Neuronal stem cell (in vitro differentiated cells): Measurements from ENCODE around the gene YWHAH.

Experiments used
- DNase-seq: peaks from one replicate; pipeline ENCODE4 v3.0.0-alpha.2; 2013; ENCODE audit warnings: low spot score
- H2AFZ ChIP-seq: one replicate; pipeline ENCODE4 v1.6.1; 2013; ENCODE audit warnings: mild to moderate bottlenecking, low read length, inconsistent platforms
- H2AK5ac ChIP-seq: 2 replicates; pipeline ENCODE4 v1.6.1; 2013; ENCODE audit warnings: low read depth, mild to moderate bottlenecking, inconsistent platforms, low read length, moderate library complexity, mixed read lengths
- H2BK120ac ChIP-seq: 2 replicates; pipeline ENCODE4 v1.6.1; 2013; ENCODE audit warnings: low read depth, mild to moderate bottlenecking, inconsistent platforms, low read length, moderate library complexity, mixed read lengths
- H2BK12ac ChIP-seq: one replicate; pipeline ENCODE4 v1.6.1; 2013; ENCODE audit warnings: low read length, inconsistent platforms
- H2BK15ac ChIP-seq: 2 replicates; pipeline ENCODE4 v1.6.1; 2013; ENCODE audit warnings: mild to moderate bottlenecking, low read length, inconsistent platforms, mixed read lengths
- H2BK5ac ChIP-seq: one replicate; pipeline ENCODE4 v1.6.1; 2013; ENCODE audit warnings: inconsistent platforms, mild to moderate bottlenecking, low read length, moderate library complexity
- H3K14ac ChIP-seq: one replicate; pipeline ENCODE4 v1.6.1; 2013; ENCODE audit warnings: low read length, inconsistent platforms
- H3K18ac ChIP-seq: 2 replicates; pipeline ENCODE4 v1.6.1; 2013; ENCODE audit warnings: low read length, inconsistent platforms
- H3K23ac ChIP-seq: 2 replicates; pipeline ENCODE4 v1.6.1; 2013; ENCODE audit warnings: low read depth, mild to moderate bottlenecking, mixed read lengths, low read length, inconsistent platforms; ENCODE audit not compliant: poor library complexity
- H3K27ac ChIP-seq: replicated peaks from 3 replicates; pipeline ENCODE4 v1.5.1; 2013; ENCODE audit warnings: low read length, inconsistent platforms
- H3K27me3 ChIP-seq, 3 experiments: 2 replicates each; pipeline ENCODE4 v1.6.1; 2013; ENCODE audit warnings: low read length in 3 of 3, mild to moderate bottlenecking in 2 of 3, inconsistent platforms in 1 of 3, low read depth in 1 of 3, mixed read lengths in 1 of 3, moderate library complexity in 1 of 3; ENCODE audit not compliant: control insufficient read depth in 3 of 3, insufficient read depth in 3 of 3
- H3K36me3 ChIP-seq, 2 donors: replicated peaks in 1 of 2; 2 replicates each; pipeline ENCODE4 v1.6.1; 2013; ENCODE audit warnings: low read length in 2 of 2; ENCODE audit not compliant: control insufficient read depth in 2 of 2, insufficient read depth in 2 of 2
- H3K4ac ChIP-seq: 2 replicates; pipeline ENCODE4 v1.6.1; 2013; ENCODE audit warnings: inconsistent platforms, mild to moderate bottlenecking, low read length, moderate library complexity
- H3K4me1 ChIP-seq, 2 donors: 1 replicate in 1 of 2; 2 replicates in 1 of 2; pipeline ENCODE4 v1.6.1; 2013; ENCODE audit warnings: low read length in 2 of 2, low read depth in 1 of 2; ENCODE audit not compliant: control insufficient read depth in 2 of 2, insufficient read depth in 1 of 2
- H3K4me2 ChIP-seq: one replicate; pipeline ENCODE4 v1.6.1; 2013; ENCODE audit warnings: mild to moderate bottlenecking, low read length, inconsistent platforms; ENCODE audit not compliant: insufficient read depth, poor library complexity, severe bottlenecking
- H3K4me3 ChIP-seq, 2 donors: 2 replicates each; pipeline ENCODE4 v1.5.1; 2013; ENCODE audit warnings: low read length in 2 of 2, mild to moderate bottlenecking in 2 of 2, inconsistent platforms in 1 of 2, moderate library complexity in 1 of 2
- H3K79me1 ChIP-seq: one replicate; pipeline ENCODE4 v1.6.1; 2013; ENCODE audit warnings: low read depth, mild to moderate bottlenecking, inconsistent platforms, low read length, moderate library complexity
- H3K9ac ChIP-seq: one replicate; pipeline ENCODE4 v1.6.1; 2013; ENCODE audit warnings: mild to moderate bottlenecking, low read depth, low read length, inconsistent platforms; ENCODE audit not compliant: poor library complexity
- H3K9me3 ChIP-seq, 2 donors: replicated peaks in 1 of 2; 2 replicates each; pipeline versions ENCODE3 to v1.6.1; 2013; ENCODE audit warnings: low read length in 2 of 2, mild to moderate bottlenecking in 2 of 2, inconsistent platforms in 1 of 2, low read depth in 1 of 2, mixed read lengths in 1 of 2, moderate library complexity in 1 of 2; ENCODE audit not compliant: control insufficient read depth in 2 of 2, insufficient read depth in 1 of 2
- H4K8ac ChIP-seq: one replicate; pipeline ENCODE4 v1.6.1; 2013; ENCODE audit warnings: low read depth, mild to moderate bottlenecking, inconsistent platforms, low read length, moderate library complexity
- H4K91ac ChIP-seq: one replicate; pipeline ENCODE4 v1.6.1; 2013; ENCODE audit warnings: low read length, low read depth, mild to moderate bottlenecking, inconsistent platforms; ENCODE audit not compliant: poor library complexity
- WGBS, 2 donors: extraction: QIAGEN DNeasy Blood & Tissue Kit; methylation state at CpG; one replicate each; pipeline ENCODE4 v1.1.7; 2013; ENCODE audit warnings: missing lambda C conversion rate in 2 of 2, mixed read lengths in 1 of 2; ENCODE audit not compliant: insufficient read length in 2 of 2, insufficient replicate concordance in 1 of 2; ENCODE audit errors: extremely low coverage in 2 of 2; 5-methylcytosine and 5-hydroxymethylcytosine counted together

Gene YWHAH

DNA sequence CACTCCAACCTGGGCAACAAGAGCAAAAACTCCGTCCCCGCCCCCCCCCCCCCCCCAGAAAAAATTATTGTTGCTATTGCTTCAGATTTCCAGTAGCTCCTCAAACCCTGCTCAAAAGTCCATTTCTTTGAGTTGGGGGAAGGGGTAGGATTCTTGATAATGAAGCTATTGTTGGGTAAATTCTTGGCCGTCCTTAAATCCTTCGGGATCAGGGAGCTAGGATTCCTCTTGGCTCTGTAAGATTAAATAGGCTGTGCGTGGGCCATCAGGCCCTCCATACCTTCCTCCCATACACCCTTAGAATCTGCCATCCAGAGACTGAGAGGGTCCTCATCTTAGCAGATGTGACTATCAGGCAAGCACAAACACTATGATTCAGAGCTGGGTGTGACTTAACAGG lies 16.4 kb downstream of the YWHAH start:
- no peak overlapping the region for H4K8ac ChIP-seq
- H2AK5ac ChIP-seq: no peak overlapping the region
- H3K23ac ChIP-seq: no peak overlapping the region
- H2AFZ ChIP-seq: no peak overlapping the region
- no peak overlapping the region for H2BK120ac ChIP-seq
- H2BK15ac ChIP-seq: no peak overlapping the region
- peaks cover 5% of the 10 kb centered on the region for H3K79me1 ChIP-seq
- H3K27ac ChIP-seq: no peak overlapping the region
- no peak overlapping the region for H3K4me3 ChIP-seq
- H3K4ac ChIP-seq: no peak overlapping the region
- H4K91ac ChIP-seq: no peak overlapping the region
- H3K9ac ChIP-seq: no peak overlapping the region
- peaks cover 19 to 32% of the 10 kb centered on the region in 2 donors for H3K36me3 ChIP-seq
- no peak overlapping the region for H3K18ac ChIP-seq
- H3K4me1 ChIP-seq: peaks cover 2 to 9% of the 10 kb centered on the region in 2 donors
- no peaks in the 10 kb centered on the region for H3K9me3 ChIP-seq
- no CpG with 5 or more reads among the region's 5 CpGs for WGBS, 2 donors
- H3K14ac ChIP-seq: no peak overlapping the region
- H3K27me3 ChIP-seq: no peaks in the 10 kb centered on the region
- no peak overlapping the region for H2BK5ac ChIP-seq
- no peak for DNase-seq
- H2BK12ac ChIP-seq: no peak overlapping the region
- no peak overlapping the region for H3K4me2 ChIP-seq

DNA sequence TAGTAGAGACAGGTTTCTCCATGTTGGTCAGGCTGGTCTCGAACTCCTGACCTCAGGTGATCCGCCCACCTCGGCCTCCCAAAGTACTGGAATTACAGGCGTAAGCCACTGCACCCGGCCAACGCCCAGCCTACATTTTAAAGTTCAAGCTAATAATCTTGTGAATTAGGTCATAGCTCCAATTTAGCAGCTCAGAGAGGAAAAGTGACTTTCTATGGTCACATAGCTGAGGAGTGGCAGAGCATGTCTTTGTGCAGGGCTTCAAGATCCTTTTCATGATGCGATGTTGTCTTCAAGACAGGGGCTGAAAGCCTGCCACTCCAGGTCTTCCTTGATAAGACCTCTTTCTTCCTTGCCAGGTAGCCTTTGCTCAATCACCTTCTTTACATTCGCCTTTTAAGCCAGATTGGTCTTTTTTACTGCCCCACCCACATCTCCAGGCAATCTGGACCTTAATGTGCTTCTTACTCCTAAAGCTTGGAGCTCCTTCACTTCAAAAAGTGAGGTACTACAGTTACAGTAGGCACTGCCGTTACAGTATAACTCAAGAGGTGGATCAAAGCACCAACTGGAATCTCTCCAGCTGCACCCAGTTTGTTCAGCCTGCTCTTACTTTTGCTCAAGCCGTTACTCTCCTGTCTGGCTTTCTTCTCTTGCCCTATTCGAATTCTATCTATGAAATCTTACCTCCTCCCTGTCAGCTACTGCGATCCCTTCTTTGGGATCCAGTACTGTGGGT lies 18.2 kb downstream of the YWHAH start:
- H3K4ac ChIP-seq: no peak overlapping the region
- DNase-seq: no peak
- WGBS, 2 donors: no CpG with 5 or more reads among the region's 12 CpGs
- H2BK15ac ChIP-seq: no peak overlapping the region
- H2AK5ac ChIP-seq: no peak overlapping the region
- no peaks in the 10 kb centered on the region for H3K9me3 ChIP-seq
- H2BK12ac ChIP-seq: no peak overlapping the region
- no peak overlapping the region for H3K23ac ChIP-seq
- no peak overlapping the region for H4K91ac ChIP-seq
- H3K4me2 ChIP-seq: no peak overlapping the region
- H3K36me3 ChIP-seq: peaks cover 5 to 14% of the 10 kb centered on the region in 2 donors
- H3K18ac ChIP-seq: no peak overlapping the region
- no peak overlapping the region for H2AFZ ChIP-seq
- no peak overlapping the region for H3K4me3 ChIP-seq
- H4K8ac ChIP-seq: no peak overlapping the region
- H2BK120ac ChIP-seq: no peak overlapping the region
- H3K79me1 ChIP-seq: no peaks in the 10 kb centered on the region
- H3K4me1 ChIP-seq: peaks cover 2 to 9% of the 10 kb centered on the region in 2 donors
- no peak overlapping the region for H3K14ac ChIP-seq
- no peaks in the 10 kb centered on the region for H3K27me3 ChIP-seq
- H3K9ac ChIP-seq: no peak overlapping the region
- H3K27ac ChIP-seq: no peak overlapping the region
- H2BK5ac ChIP-seq: no peak overlapping the region

DNA sequence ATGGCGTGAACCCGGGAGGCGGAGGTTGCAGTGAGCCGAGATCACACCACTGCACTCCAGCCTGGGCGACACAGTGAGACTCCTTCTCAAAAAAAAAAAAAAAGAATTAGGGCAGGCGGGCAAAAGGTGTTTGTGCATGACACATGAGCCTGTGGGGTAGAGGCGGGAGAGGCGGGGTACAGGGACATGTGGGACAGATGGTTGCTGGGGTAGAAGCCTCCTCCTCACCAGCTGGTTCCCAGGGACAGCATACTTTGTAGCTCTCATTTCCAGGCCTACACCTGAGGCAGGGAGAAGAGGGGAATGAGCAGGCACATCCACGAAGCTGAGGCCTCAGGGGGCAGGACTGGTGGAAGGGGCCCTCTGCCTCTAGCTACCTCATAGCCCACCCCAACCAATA lies 23.7 kb downstream of the YWHAH start:
- H2AFZ ChIP-seq: no peak overlapping the region
- no peak overlapping the region for H4K8ac ChIP-seq
- no peak overlapping the region for H3K4me2 ChIP-seq
- no CpG with 5 or more reads among the region's 9 CpGs for WGBS, 2 donors
- no peaks in the 10 kb centered on the region for H3K79me1 ChIP-seq
- no peak overlapping the region for H3K23ac ChIP-seq
- H2BK12ac ChIP-seq: peak overlapping the region; percentile 22
- no peak overlapping the region for H3K4me3 ChIP-seq
- H3K9me3 ChIP-seq: no peaks in the 10 kb centered on the region
- peaks cover 2 to 11% of the 10 kb centered on the region in 2 donors for H3K4me1 ChIP-seq
- H4K91ac ChIP-seq: no peak overlapping the region
- H3K4ac ChIP-seq: no peak overlapping the region
- H2BK5ac ChIP-seq: no peak overlapping the region
- no peak overlapping the region for H2BK15ac ChIP-seq
- H3K36me3 ChIP-seq: no peaks in the 10 kb centered on the region
- no peak overlapping the region for H3K18ac ChIP-seq
- H3K9ac ChIP-seq: no peak overlapping the region
- DNase-seq: no peak
- no peak overlapping the region for H2AK5ac ChIP-seq
- no peak overlapping the region for H2BK120ac ChIP-seq
- no peak overlapping the region for H3K27ac ChIP-seq
- no peak overlapping the region for H3K14ac ChIP-seq
- H3K27me3 ChIP-seq: peaks cover 0 to 5% (median 3%) of the 10 kb centered on the region in 3 experiments

DNA sequence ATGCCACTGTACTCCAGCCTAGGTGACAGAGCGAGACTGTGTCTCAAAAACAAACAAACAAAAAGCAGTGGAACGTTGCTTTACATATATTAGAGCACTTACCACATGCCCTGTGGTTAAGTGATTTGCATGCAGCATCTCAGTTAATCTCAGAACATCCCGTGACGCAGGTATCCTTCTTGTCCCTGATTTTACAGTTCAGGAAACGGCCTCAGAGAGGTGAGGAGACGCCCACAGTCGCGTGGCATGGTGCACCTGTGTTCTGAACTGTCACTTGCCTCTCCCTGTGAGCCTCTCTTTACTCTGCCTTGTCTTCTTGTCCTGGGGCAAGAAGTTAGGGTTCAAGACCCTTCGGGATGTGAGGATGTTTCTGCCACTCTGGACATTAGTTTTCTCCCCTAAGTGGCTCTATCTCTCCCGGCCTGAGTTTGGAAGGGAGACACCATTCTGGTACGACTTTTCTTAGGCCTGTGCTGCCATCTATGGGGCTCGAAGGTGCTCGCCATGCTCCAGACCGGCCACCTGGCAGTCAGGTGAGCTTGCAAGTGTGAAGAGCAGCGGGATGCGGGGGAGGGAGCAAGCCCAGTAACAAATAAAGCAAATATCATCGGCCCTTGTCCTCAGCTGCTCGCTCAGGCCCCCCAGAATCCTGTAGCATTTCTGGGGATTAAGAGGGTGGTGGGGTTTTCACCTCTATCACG lies 25.6 kb downstream of the YWHAH start:
- peak overlapping the region; percentile 32 for H3K23ac ChIP-seq
- no CpG with 5 or more reads among the region's 19 CpGs for WGBS, 2 donors

More for the DNA sequence above, 25.6 kb downstream of the YWHAH start:
- H3K4ac ChIP-seq: no peak overlapping the region
- H3K18ac ChIP-seq: no peak overlapping the region
- no peak overlapping the region for H2BK120ac ChIP-seq
- H3K27ac ChIP-seq: no peak overlapping the region
- H3K79me1 ChIP-seq: no peaks in the 10 kb centered on the region
- no peaks in the 10 kb centered on the region for H3K36me3 ChIP-seq
- peak; percentile 63 for DNase-seq
- peaks cover 0 to 5% (median 5%) of the 10 kb centered on the region in 3 experiments for H3K27me3 ChIP-seq
- no peak overlapping the region for H2BK15ac ChIP-seq
- H3K4me3 ChIP-seq: peak overlapping the region; percentile 36 to 82
- no peak overlapping the region for H4K8ac ChIP-seq
- no peak overlapping the region for H3K14ac ChIP-seq
- H4K91ac ChIP-seq: no peak overlapping the region
- peaks cover 2% of the 10 kb centered on the region in 2 donors for H3K4me1 ChIP-seq
- no peak overlapping the region for H3K9ac ChIP-seq
- H2AK5ac ChIP-seq: no peak overlapping the region
- no peak overlapping the region for H2BK5ac ChIP-seq
- H3K4me2 ChIP-seq: peak overlapping the region; percentile 96
- H2AFZ ChIP-seq: peak overlapping the region; percentile 89
- no peaks in the 10 kb centered on the region for H3K9me3 ChIP-seq
- H2BK12ac ChIP-seq: no peak overlapping the region
